B cell (primary cell): Measurements from ENCODE around the gene NUMA1. TPM values are rescaled to one million over a fixed set of nuclear protein-coding genes. Genes with fewer than 3 reads are reported as not detected.

ENCODE experiments used
- ATAC-seq: fragments of 200-7000 bp; cut with Tn5 transposase; one replicate; pipeline ENCODE4 v1.10.0; 2021; ENCODE audit warnings: low read depth, mild to moderate bottlenecking, moderate number of reproducible peaks, moderate library complexity
- CTCF ChIA-PET: fragments of 350-600 bp; sonication (Branson Sonifier 250); formaldehyde crosslinking; loops from one replicate; lab custom pipeline; 2021; ENCODE audit warnings: antibody characterized with exemption, inconsistent platforms; lab: Charles Lee
- POLR2A ChIA-PET: fragments of 350-600 bp; sonication (Branson Sonifier 250); formaldehyde crosslinking; loops from one replicate; lab custom pipeline; 2021; ENCODE audit warnings: antibody characterized with exemption; lab: Charles Lee
- DNase-seq: peaks from one replicate; pipeline ENCODE4 v3.0.0; 2013
- H2AFZ ChIP-seq: 2 replicates; pipeline ENCODE4 v1.6.1; 2012; ENCODE audit warnings: mild to moderate bottlenecking, low read depth, low read length; ENCODE audit not compliant: insufficient read depth, poor library complexity, severe bottlenecking
- H3K27ac ChIP-seq, 2 donors: 1 replicate in 1 of 2; 2 replicates in 1 of 2; pipeline ENCODE4 v1.5.1; 2012 to 2013; ENCODE audit warnings: low read length in 2 of 2, mild to moderate bottlenecking in 2 of 2, moderate library complexity in 1 of 2
- H3K27me3 ChIP-seq, 4 experiments: fragments of 200-600 bp in 1 of 4; sonication (generic) in 1 of 4; replicated peaks in 1 of 4; 1 replicate in 2 of 4; 2 replicates in 2 of 4; pipeline versions ENCODE4 v1.6.1 to v1.7.0; 2013 to 2016; ENCODE audit warnings: low read length in 3 of 4, mild to moderate bottlenecking in 2 of 4, mixed read lengths in 1 of 4, moderate library complexity in 1 of 4; ENCODE audit not compliant: insufficient read depth in 4 of 4, control insufficient read depth in 3 of 4; ENCODE audit errors: control extremely low read depth in 1 of 4
- H3K36me3 ChIP-seq, 2 experiments: replicated peaks in 1 of 2; 1 replicate in 1 of 2; 2 replicates in 1 of 2; pipeline versions ENCODE4 v1.6.1 to v1.7.1; 2013; ENCODE audit warnings: low read length in 1 of 2; ENCODE audit not compliant: insufficient read depth in 2 of 2, control insufficient read depth in 1 of 2; ENCODE audit errors: control extremely low read depth in 1 of 2, extremely low read depth in 1 of 2
- H3K4me1 ChIP-seq, 2 donors: fragments of 200-600 bp in 1 of 2; sonication (generic) in 1 of 2; 1 replicate in 1 of 2; 2 replicates in 1 of 2; pipeline versions ENCODE4 v1.5.1 to v1.6.1; 2013 to 2017; ENCODE audit warnings: low read length in 2 of 2; ENCODE audit not compliant: control insufficient read depth in 2 of 2, insufficient read depth in 2 of 2
- H3K4me2 ChIP-seq: replicated peaks from 2 replicates; pipeline ENCODE3; 2012; ENCODE audit warnings: mild to moderate bottlenecking, low read depth, low read length; ENCODE audit not compliant: poor library complexity, severe bottlenecking
- H3K4me3 ChIP-seq, 5 experiments: fragments of 200-600 bp in 1 of 5; sonication (generic) in 1 of 5; 1 replicate in 3 of 5; 2 replicates in 2 of 5; pipeline versions ENCODE4 v1.5.1 to v1.7.0; 2011 to 2016; ENCODE audit warnings: low read length in 4 of 5, mild to moderate bottlenecking in 4 of 5, low read depth in 2 of 5, control low read depth in 1 of 5, moderate library complexity in 1 of 5; ENCODE audit not compliant: insufficient read depth in 1 of 5; ENCODE audit errors: control extremely low read depth in 1 of 5, extremely low read depth in 1 of 5
- H3K79me2 ChIP-seq: fragments of 200-600 bp; sonication (generic); one replicate; pipeline ENCODE4 v1.6.0; 2016; ENCODE audit warnings: low read length; ENCODE audit not compliant: control insufficient read depth, insufficient read depth
- H3K9ac ChIP-seq: fragments of 200-600 bp; sonication (generic); 2 replicates; pipeline ENCODE4 v1.6.1; 2017; ENCODE audit warnings: mild to moderate bottlenecking, low read length, moderate library complexity
- H3K9me3 ChIP-seq, 3 donors: one replicate each; pipeline versions ENCODE4 v1.6.1 to v1.7.1; 2013; ENCODE audit warnings: low read length in 2 of 3; ENCODE audit not compliant: control insufficient read depth in 2 of 3, insufficient read depth in 1 of 3; ENCODE audit errors: control extremely low read depth in 1 of 3
- H4K20me1 ChIP-seq: 2 replicates; pipeline ENCODE4 v1.6.0; 2012; ENCODE audit warnings: mild to moderate bottlenecking, low read length; ENCODE audit not compliant: insufficient read depth, control insufficient read depth, poor library complexity, severe bottlenecking
- H3K27ac Mint-ChIP-seq: one replicate; pipeline ENCODE4 v1.8.0; 2021; ENCODE audit warnings: mixed read lengths
- H3K27me3 Mint-ChIP-seq: one replicate; pipeline ENCODE4 v1.8.0; 2021; ENCODE audit warnings: mixed read lengths
- H3K4me1 Mint-ChIP-seq: one replicate; pipeline ENCODE4 v1.8.0; 2021; ENCODE audit warnings: mixed read lengths
- H3K4me3 Mint-ChIP-seq: one replicate; pipeline ENCODE4 v1.8.0; 2021; ENCODE audit warnings: mixed read lengths
- H3K9me3 Mint-ChIP-seq: one replicate; pipeline ENCODE4 v1.8.0; 2022; ENCODE audit warnings: mixed read lengths; ENCODE audit not compliant: insufficient read depth
- CTCF ChIP-seq: fragments of 200-600 bp; IDR thresholded peaks from one replicate; pipeline ENCODE4 v1.8.0; 2022; ENCODE audit warnings: antibody characterized with exemption, mild to moderate bottlenecking
- EZH2 ChIP-seq: IDR thresholded peaks from 2 replicates; pipeline ENCODE4 v1.6.1; 2012; ENCODE audit warnings: borderline replicate concordance, low read depth, mild to moderate bottlenecking, moderate library complexity, low read length; ENCODE audit not compliant: insufficient read depth, poor library complexity, severe bottlenecking
- WGBS: methylation state at CpG from one replicate; pipeline ENCODE4 v1.1.5; 2013; ENCODE audit warnings: missing lambda C conversion rate; ENCODE audit not compliant: insufficient coverage; 5-methylcytosine and 5-hydroxymethylcytosine counted together
- intact Hi-C: fragments of 100-400 bp; cut with micrococcal nuclease; formaldehyde crosslinking; loops from one replicate; pipeline ENCODE4 v1.10.0; 2022
- polyA plus RNA-seq: library from polyadenylated mRNA; depleted of rRNA; stranded (reverse); fragments of >200 nt; gene quantifications from 2 replicates; pipeline ENCODE4 v1.2.3, GENCODE V29; 2012
- total RNA-seq, 2 donors: library from RNA; stranded (reverse); fragments of 120-200 nt in 1 of 2; gene quantifications; 1 replicate in 1 of 2; 2 replicates in 1 of 2; pipeline versions ENCODE4 v1.2.3 to v1.2.4, GENCODE V29; 2013 to 2022

NUMA1 gene
- total and polyA plus RNA-seq, 2 donors (not counting 1 experiment from before 2014, with no cell fraction given), result 186 to 300 TPM

- intact Hi-C loops, result no loop called here
- H3K4me1 ChIP-seq, result peaks cover 41 to 69% of the 10 kb centered on the region in 2 donors
- no peak overlapping the region for H2AFZ ChIP-seq
- H3K27ac ChIP-seq, result no peak overlapping the region
- no peak for TF ChIP-seq CTCF
- no peak for TF ChIP-seq EZH2
- no peaks in the 10 kb centered on the region for H3K9me3 Mint-ChIP-seq
- 75% methylated on average over 6 of the region's 8 CpGs for WGBS
- peaks cover 0 to 5% (median 0%) of the 10 kb centered on the region in 3 donors for H3K9me3 ChIP-seq
- H3K9ac ChIP-seq, result no peak overlapping the region
- POLR2A ChIA-PET, result no interaction called here
- peak overlapping the region; percentile 58 for H3K27ac Mint-ChIP-seq
- H3K27me3 Mint-ChIP-seq, result no peaks in the 10 kb centered on the region
- DNase-seq (peak; percentile 58), ATAC-seq (no peak)
- no peaks in the 10 kb centered on the region for H3K27me3 ChIP-seq
- CTCF ChIA-PET, result interaction anchor here (0.8 to 1.1 kb wide), 2 partner anchors 19 kb away, joined by 3 read pairs; no protein-coding TSS in a partner anchor
- H3K4me2 ChIP-seq, result no peak overlapping the region
- no peak overlapping the region for H3K4me3 ChIP-seq
- no peak overlapping the region for H3K4me3 Mint-ChIP-seq
- peaks cover 64% of the 10 kb centered on the region for H3K4me1 Mint-ChIP-seq
- H4K20me1 ChIP-seq, result no peaks in the 10 kb centered on the region
- peaks cover 15% of the 10 kb centered on the region for H3K79me2 ChIP-seq
- peaks cover 0 to 14% of the 10 kb centered on the region in 2 experiments for H3K36me3 ChIP-seq
Measured at GRCh38 chr11:71996946-71997345, 83.4 kb downstream of the NUMA1 start.

- Histone ChIP-seq H3K36me3 (peaks cover 0 to 9% of the 10 kb centered on the region in 2 experiments), H3K9ac (no peak overlapping the region), H3K4me1 (peaks cover 46 to 73% of the 10 kb centered on the region in 2 donors), H3K4me2 (no peak overlapping the region), H4K20me1 (no peaks in the 10 kb centered on the region), H3K27me3 (no peaks in the 10 kb centered on the region), H3K9me3 (peaks cover 0 to 5% (median 0%) of the 10 kb centered on the region in 3 donors), H3K27ac (no peak overlapping the region), H2AFZ (no peak overlapping the region), H3K79me2 (peaks cover 15% of the 10 kb centered on the region), H3K4me3 (no peak overlapping the region)
- no peak for ATAC-seq
- no peak for DNase-seq
- WGBS, result 100% methylated on average over 1 of the region's 4 CpGs
- peak overlapping the region; percentile 1 for H3K27ac Mint-ChIP-seq
- TF ChIP-seq CTCF, result no peak
- TF ChIP-seq EZH2, result no peak
- peaks cover 66% of the 10 kb centered on the region for H3K4me1 Mint-ChIP-seq
- intact Hi-C loops, result no loop called here
- no peaks in the 10 kb centered on the region for H3K27me3 Mint-ChIP-seq
- no peaks in the 10 kb centered on the region for H3K9me3 Mint-ChIP-seq
- POLR2A ChIA-PET, result no interaction called here
- no peak overlapping the region for H3K4me3 Mint-ChIP-seq
- CTCF ChIA-PET, result interaction anchor here (0.8 kb wide), 1 partner anchor 18 kb away, joined by 3 read pairs; no protein-coding TSS in a partner anchor
Measured at GRCh38 chr11:71996517-71996916, 83.8 kb downstream of the NUMA1 start.
